GM21825 (cell line): ENCODE results near the gene OR9A4.
A peak's percentile ranks its signal among the peaks of the same experiment; 100 is the strongest.
"Not testable (repeated sequence)": the region's sequence is repeated elsewhere in the genome, so short reads cannot be mapped to it uniquely, and the experiment has no call there.

Experiments used
- ATAC-seq: cut with Tn5 transposase; IDR thresholded peaks from one replicate; pipeline ENCODE4 v1.9.1; 2021; ENCODE audit warnings: mild to moderate bottlenecking, moderate library complexity; ENCODE audit not compliant: unreplicated experiment

The OR9A4 gene, protein sequence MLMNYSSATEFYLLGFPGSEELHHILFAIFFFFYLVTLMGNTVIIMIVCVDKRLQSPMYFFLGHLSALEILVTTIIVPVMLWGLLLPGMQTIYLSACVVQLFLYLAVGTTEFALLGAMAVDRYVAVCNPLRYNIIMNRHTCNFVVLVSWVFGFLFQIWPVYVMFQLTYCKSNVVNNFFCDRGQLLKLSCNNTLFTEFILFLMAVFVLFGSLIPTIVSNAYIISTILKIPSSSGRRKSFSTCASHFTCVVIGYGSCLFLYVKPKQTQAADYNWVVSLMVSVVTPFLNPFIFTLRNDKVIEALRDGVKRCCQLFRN

DNA sequence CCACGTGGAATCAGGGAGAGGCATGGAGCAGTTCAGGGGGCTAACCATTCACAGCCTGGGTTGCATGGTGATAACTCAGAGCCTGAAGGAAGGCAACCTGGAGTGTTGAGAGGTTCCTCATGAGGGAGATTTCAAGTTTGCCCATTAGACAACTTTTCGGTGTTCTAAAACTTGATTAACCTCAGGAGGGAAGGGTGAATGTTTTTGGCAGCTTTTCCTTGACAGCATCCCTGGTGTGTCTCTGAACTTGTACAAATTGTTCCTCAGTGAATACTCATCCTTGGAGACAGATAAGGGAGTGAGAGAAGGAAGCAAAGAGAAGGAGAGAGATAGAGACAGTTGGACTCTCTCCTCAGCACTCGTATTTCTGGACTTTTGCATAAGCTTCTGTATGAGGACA lies at the start of gene OR9A4:
OR9A4 (plus strand) TSS at position 301 of the 400 bp plus-strand sequence. CDS start 2,477 bp downstream, outside the sequence.
- no peak for ATAC-seq

DNA sequence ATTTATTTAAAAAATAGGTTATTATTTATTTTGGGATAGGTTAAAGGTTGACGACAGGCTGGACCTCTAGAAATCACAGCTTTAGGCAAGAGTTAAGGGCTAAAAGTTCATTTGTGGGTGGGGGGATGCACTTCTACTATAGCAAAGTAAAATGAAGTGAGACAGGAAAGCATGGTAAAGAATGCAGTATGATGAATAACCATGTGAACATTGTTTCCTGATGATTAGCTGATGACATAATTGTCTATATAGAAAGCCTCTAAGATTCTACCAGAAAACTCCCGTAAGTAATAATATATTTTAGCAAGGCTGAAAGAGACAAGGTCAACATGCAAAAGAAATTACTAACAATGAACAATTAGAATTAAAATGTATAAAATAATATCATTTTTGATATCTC lies 49.2 kb upstream of the OR9A4 start:
- no peak for ATAC-seq

DNA sequence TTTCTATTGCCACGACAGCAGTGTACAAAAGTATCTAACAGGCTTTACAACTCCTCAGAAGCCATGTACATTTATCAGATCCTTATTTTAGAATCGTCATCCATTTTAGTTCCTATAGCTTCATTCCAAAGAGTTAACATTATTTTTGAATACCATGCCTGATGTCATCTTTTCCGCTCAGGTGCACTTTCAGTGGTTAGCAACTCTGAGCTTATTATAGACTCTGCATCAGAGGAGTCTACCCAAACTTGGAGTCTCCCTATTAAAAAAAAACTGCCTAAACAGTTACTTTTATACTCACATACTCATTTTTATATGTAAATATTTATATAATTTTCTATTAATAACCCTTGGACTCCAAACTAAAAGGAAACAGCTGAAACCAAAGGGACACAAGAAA lies 43.3 kb upstream of the OR9A4 start:
- no peak for ATAC-seq

DNA sequence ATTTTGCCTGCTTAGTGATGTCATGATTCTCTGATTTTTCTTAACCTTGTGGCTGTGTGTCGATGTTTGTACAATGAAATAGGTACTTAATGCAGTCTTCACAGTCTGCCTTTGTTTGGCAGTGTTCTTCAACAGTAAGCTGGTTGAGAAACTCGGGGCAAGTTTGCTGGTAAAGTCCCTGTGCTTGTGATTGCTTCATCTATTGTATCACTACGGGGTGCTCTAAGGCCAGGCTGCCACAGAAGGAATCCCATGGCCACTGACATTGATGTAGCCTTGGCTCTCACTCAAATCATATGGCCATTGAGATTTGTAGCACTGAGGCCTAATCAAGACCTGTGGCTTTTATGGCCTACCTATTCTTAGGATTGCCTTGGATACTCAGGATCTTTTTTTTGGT lies 41.4 kb upstream of the OR9A4 start:
- no peak for ATAC-seq

DNA sequence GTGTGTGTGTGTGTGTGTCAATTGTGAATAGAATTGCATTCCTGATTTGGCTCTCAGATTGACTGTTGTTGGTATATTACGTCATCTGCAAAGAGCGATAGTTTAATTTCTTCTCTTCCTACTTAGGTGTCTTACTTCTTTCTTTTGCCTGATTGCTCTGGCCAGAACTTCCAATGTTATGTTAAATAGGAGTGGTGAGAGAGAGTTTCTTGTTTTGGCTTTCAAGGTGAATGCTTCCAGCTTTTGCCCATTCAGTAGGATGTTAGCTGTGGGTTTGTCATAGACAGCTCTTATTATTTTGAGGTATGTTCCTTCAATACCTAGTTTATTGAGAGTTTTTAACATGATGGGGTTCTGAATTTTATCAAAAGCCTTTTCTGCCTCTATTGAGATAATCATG lies 40.7 kb upstream of the OR9A4 start:
- no peak for ATAC-seq

DNA sequence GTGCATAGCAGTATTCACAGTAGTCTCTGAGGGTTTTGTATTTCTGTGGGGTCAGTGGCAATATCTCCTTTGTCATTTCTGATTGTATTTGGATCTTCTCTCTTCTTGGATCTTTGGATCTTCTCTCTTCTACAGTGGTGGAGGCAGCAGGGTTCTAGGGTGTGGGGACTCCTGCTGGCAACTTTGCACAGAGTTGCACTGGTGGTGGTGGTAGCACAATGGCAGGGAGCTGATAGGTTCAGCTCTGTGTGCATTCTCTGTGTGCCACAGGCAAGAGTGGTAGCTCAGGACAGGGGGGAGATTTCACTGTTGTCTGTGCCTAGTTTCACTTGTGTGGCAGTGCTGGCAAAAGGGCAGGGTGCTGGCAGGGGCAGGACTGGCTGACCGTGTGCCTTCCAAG lies 39.8 kb upstream of the OR9A4 start:
- ATAC-seq = no peak

DNA sequence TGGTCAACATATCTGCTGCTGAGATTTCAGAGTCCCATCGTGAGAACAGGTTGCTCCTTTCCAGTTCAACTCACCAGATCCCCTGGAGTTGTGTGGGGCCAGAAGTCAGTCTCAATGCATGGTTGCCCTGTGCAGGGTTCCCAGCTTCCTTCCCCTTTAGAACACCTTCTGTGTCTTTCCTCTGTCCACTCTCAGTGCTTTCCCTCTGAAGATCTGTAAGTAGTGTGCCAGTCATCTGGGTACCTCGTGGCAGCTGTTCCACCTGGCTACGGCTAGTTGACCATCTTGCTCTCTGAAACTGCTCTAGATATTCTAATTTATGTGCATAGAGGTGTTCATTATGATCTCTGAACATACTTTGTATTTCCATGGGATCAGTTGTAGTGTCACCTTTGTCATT lies 38.8 kb upstream of the OR9A4 start:
- ATAC-seq = no peak

DNA sequence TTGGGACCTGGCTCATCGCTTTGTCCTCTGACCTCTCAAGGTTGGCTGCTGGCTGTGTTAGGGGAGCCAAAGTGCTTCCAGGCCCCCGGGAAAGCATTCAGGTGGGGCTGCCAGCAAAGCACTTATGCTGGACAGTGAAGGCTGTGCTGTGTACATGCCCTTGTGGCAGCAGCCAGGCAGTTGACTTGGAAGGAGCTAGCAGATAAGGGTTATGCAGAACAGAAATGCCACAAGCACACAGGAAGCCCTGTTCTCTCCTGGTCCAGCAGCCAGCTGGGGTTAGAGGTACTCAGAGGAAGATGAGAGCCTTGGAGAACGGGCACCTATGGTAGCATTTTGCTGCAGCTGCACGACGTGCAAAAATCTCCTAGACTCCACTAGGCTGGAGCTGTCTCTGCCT lies 35.2 kb upstream of the OR9A4 start:
- no peak for ATAC-seq

DNA sequence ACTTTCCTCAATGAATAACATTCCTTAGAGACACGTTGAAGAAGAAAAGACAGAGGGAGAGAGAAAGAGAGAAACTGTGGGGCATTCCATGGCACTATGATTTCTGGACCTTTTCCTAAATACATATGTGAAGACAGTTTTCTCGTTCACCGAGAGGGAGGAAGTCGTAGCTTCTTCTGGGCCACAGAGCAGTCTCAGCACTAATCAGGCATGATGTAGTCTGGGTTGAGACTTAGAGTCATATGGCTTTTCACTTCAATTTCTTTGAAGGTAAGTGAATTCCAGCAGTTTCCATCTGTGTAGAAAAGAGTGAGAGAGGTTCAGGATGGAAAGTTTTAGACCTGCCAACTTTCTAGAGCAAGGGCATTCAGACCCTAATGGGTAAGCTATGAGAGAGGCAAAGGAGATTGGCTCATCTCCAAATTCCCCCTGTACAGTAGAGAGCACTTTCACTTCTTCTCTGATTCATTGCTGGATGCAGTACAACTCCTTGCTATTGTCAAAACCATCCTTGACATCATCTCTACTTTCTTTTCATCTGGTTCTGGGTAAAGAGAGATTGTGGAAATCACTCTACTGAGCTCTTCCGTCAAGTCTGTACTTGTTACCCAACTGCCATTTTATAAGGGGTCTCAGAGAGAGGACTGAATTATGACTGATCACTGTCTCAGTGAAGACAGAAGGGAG lies 31.5 kb upstream of the OR9A4 start:
- ATAC-seq = peak; percentile 86

DNA sequence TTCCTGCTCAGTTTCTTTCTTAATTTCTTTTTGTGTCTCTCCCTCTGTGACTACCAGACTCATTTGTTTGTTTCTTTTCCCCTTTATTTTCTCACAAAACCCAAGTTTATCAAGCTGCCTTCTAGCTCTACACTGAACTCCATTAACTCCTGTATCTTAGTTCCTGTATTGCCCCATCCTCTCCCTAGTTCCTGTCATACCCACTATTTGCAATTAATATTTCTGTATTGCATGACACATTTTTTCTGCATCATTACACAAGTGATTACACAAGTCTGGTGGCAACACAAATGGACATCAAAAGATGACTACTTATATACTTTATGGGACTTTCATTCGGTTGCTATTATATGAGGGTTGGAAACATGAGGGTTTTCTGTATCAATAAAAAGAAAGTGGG lies 26.9 kb upstream of the OR9A4 start:
- no peak for ATAC-seq

DNA sequence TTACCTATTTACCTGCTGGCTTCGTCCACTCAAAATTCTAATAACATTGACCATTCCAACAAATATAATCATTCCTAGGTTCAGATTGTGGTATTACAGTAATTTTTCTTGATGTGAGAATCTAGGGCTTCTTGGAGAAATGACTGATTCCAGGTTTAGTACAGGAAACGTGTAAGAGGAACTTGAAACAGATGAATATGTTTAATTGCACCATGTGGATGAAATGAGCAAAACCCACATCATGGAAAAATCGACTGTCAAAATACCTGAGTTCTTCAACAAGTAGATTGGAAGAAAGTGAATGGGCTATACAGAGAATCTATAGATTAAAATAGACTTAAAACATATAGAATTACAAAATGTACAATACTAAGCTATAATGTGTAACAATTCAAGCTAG lies 24.9 kb upstream of the OR9A4 start:
- no peak for ATAC-seq

DNA sequence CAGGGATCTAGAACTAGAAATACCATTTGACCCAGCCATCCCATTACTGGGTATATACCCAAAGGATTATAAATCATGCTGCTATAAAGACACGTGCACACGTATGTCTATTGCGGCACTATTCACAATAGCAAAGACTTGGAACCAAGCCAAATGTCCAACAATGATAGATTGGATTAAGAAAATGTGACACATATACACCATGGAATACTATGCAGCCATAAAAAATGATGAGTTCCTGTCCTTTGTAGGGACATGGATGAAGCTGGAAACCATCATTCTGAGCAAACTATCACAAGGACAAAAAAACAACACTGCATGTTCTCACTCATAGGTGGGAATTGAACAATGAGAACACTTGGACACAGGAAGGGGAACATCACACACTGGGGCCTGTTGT lies 16.8 kb upstream of the OR9A4 start:
- not testable (repeated sequence) for ATAC-seq

DNA sequence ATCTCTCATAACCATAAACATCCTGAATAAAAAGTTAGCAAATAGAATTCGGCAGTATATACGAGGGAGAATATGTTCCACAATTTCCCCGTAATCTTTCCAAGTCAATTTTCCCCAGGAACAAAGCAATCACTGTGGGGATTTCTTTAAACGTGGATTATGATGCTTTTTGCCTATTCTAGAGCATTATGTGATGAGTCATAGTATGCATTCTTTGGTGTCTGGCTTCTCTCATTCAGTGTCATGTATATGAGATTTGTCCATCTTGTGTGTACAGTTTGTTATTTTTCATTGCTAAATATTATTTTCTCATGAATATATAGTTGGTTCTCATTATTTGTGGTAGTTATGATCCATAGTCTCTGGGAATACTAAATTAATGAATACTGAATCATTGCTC lies 9.9 kb upstream of the OR9A4 start:
- ATAC-seq = no peak

DNA sequence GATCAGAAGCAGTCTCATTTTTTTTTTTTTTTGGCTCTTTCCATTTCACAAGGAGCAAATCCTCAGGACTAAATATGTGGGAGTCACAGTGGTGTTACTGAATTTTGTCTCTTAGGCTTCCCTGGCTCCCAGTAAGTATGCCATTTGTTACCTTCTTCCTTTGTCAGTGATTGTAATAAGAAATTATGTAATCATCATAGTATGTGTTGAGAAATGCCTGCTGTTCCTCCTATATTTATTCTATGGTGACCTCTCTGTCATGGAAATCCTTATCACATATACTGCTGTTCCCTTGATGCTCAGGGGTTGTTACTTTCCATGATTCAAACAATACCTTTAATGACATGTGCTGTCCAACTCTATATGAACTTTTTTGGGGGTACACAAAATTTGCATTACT lies 4.8 kb upstream of the OR9A4 start:
- ATAC-seq = no peak

DNA sequence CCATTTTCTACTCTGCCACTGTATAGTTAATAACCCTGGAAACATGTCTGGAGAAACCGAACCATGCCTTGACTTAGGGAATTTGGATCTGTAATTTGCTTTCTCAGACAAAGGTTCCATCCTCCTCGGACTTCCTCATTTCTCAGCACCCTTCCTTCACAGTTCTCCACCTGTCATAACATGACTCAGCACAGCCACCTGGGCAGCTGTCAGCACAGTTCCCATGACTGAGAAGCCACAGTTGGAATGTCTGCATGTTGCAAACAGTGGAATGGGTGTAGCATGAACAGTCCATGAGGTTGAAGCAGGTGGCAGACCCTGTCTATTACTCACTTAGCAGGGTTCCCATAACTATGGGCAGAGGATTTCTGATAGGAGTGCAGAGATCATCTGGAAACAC lies 634 bp upstream of the OR9A4 start:
- ATAC-seq = no peak

DNA sequence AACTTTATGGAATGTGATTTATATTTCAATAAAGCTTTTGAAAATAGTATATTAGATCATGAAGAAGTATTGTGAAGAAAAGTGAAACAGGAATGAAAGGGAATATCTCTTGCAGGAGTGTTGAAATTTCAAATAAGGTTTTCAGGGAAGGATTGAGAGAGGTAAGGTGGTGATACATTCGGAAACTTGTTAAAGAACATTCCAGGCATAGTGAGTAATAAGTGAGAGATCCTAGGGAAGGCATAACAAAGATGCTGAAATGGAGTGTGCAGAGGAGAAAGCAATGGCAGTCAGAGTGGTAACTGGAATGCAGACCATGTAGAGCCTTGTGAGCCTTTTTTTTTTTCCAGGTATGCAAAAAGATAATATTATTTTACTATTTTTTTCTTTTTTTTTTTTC lies 4.1 kb downstream of the OR9A4 start:
- no peak for ATAC-seq

DNA sequence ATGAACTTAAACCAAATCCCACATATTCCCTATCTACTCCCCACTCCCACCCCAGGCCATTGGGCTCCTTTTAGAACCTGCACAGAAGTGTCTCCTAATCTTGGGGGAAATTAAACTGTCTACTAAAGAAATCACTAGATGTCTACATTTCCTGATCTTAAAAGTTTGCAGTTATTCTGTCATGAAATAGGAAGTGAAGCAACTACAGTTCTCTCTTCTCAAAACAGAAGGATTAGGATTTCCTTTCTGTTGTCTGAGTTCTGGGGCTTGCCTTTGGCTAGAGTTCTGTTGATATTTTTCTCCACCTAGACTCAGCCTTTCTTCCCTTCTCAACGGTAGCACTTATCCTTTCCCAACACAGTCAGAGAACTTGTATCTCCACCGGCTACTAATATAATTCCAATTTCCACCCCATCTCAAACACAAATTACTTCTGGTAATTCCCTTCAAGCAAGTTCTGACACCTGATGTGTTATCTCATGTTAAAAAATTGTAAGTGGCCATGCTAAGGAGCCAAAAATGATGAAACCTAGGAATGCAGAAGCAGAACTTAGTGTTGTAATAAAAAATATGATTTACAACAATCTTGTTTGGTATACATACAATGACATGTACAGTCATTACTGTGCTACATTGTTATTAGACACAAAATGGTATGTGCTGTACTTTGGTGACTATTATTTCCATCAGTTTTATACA lies 12.1 kb downstream of the OR9A4 start:
- ATAC-seq = no peak

DNA sequence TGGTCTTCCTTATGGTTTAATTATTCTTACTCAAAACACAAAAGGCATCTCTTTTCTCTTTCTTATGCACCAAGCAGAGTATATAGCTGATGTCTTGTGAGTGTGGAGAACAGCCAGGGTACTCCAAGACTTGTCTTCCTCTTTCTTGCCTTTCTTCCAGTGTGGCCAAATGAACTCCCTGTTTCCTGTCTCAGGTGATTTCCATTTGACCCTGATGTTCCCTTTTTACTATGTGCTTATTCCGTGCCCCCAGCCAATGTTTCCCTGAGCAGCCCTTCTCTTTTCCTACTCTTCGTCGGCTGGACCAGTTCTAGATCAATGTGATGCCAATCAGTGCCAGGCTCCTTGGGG lies 12.6 kb downstream of the OR9A4 start:
- no peak for ATAC-seq

DNA sequence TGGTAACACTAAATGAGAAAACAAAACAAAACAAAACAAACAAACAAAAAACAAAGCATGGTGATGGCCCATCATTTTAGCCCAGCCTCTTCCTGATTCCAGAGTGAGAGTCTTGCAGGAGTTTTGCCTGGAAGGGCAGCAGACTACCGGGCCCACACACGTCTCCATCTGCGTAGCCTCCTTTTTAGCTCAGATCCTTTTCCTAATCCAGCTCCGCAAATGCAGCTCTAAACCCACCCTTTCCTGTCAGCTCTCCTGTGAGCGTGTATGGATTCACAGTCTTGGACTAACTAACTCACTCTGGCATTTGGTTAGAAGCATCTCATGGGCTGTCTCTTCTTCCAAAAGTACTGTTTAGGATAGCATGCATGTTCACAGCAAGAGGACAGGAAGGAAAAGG lies 14.0 kb downstream of the OR9A4 start:
- no peak for ATAC-seq

DNA sequence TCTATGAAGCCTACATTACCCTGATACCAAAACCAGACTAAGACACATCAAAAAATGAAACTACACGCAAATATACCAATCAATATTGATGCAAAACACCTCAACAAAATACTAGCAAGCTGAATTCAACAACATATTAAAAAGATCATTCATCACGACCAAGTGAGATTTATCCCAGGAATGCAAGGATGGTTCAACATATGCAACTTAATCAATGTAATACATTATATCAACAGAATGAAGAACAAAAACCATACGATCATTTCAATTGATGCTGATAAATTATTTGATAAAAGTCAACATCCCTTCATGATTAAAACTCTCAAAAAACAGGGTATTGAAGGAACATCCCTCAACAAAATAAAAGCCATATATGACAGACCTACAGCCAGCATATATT lies 24.9 kb downstream of the OR9A4 start:
- no peak for ATAC-seq

DNA sequence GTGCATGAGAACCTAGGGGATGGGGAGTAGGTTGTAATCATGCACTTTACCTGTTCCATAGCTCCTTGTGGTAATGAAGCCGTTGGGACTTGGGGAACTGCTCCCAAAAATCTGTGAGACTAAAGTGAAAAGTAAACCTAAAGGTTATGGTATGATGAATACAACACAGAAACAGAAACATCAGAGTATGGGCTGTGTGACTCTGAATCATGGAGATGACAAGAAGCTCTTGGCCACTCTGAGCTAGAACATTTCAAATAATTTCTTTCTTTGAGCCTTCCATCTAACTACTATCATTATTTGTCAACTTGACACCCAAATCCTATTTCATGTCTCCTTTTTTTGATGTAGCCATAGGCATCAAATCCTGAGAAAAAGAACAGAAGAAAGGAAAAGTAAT lies 27.6 kb downstream of the OR9A4 start:
- no peak for ATAC-seq

DNA sequence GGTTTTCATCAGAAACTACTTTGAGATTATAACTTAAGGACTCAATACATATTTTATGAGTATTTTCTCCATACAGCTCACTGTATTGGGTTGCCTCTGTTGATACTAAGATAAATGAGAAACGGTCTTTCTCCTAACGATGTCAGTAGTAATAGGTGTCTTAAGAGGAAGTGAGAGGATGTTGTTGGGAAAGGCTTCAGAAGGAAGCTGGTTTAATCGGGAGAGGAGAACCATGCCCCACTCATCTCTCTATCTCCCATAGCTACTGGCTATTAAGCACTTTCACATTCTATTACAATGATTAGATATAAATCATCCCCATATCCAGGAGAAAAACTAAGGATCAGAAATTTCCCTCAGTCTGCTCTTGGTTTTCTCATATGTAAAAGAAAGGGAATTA lies 28.6 kb downstream of the OR9A4 start:
- no peak for ATAC-seq
